Measurements from ENCODE around the gene PML. TPM values are rescaled to one million over a fixed set of nuclear protein-coding genes. Genes with fewer than 3 reads are reported as not detected.

The PML gene
- total and polyA plus RNA-seq, 9 of the 15 experiments (the other 6 are each of a cell fraction or from before 2014, with no cell fraction given) = 5.0 to 50.7 (median 10.1) TPM

GRCh38 chr15:74044267-74045110 is 50.0 kb downstream of the PML start:
- BruUV-seq (replicated peaks) = no TSS peak
- FAIRE-seq (no peak), DNase-seq (ENCODE audit: extremely low read depth in 1 of 4, low spot score in 3 of 4) (peak in 1 of 4 experiments; percentile 3), ATAC-seq (peak; percentile 21; the same call in 1 of the 3 replicates)
- Histone ChIP-seq H3K9me3 (replicated peaks; ENCODE audit: control insufficient read depth, insufficient read depth, low read depth, low read length) (no peaks in the 10 kb centered on the region), H3K9ac (ENCODE audit: insufficient read depth in 1 of 2, low read depth in 2 of 2, low read length in 2 of 2) (no peak overlapping the region), H3K27ac (ENCODE audit: extremely low read depth, low read depth, low read length) (no peak overlapping the region), H3K4me1 (replicated peaks in 1 of 2; ENCODE audit: control insufficient read depth in 2 of 2, insufficient read depth in 2 of 2, low read length in 2 of 2) (peaks cover 0 to 9% of the 10 kb centered on the region in 2 experiments; a peak in 3 of 5 replicates), H3K27me3 (ENCODE audit: control insufficient read depth in 2 of 2, insufficient read depth in 2 of 2, low read length in 2 of 2) (peaks cover 0 to 29% of the 10 kb centered on the region in 2 experiments; a peak in 3 of 5 replicates), H4K20me1 (replicated peaks; ENCODE audit: control insufficient read depth, insufficient read depth, low read length) (peaks cover 21% of the 10 kb centered on the region), H3K79me2 (ENCODE audit: control insufficient read depth, insufficient read depth, low read length) (no peaks in the 10 kb centered on the region), H3K36me3 (ENCODE audit: control insufficient read depth, insufficient read depth, low read length) (no peaks in the 10 kb centered on the region), H3K9me1 (ENCODE audit: control insufficient read depth, insufficient read depth, low read length) (no peaks in the 10 kb centered on the region), H2AFZ (ENCODE audit: low read depth, low read length) (no peak overlapping the region), H3K4me3 (no peak overlapping the region), H3K4me2 (ENCODE audit: insufficient read depth, low read length) (no peak overlapping the region)
- POLR2A ChIA-PET = interaction anchor here (1.2 kb wide), 1 partner anchor 10 kb away, joined by 4 read pairs; no protein-coding TSS in a partner anchor
- in situ Hi-C loops (cut with MboI) (no loop called here), intact Hi-C loops (cut with micrococcal nuclease) (no loop called here)
- CTCF ChIA-PET (ENCODE audit: low intra/inter-chr PET ratio) = no interaction called here
- TF ChIP-seq PTBP1 (IDR thresholded peaks at IDR 0.05; ENCODE audit: low read depth, low read length) = no peak
- TF ChIP-seq STAT5A (IDR thresholded peaks at IDR 0.05; ENCODE audit: borderline replicate concordance, low read length) = no peak
- no peak for TF ChIP-seq ZNF354B (CRISPR knock-in tag; IDR thresholded peaks at IDR 0.05)
- TF ChIP-seq GABPA (tag; conservative IDR thresholded peaks at IDR 0.05; ENCODE audit: low read depth) = no peak
- no peak for TF ChIP-seq ZNF318 (IDR thresholded peaks at IDR 0.05; ENCODE audit: borderline replicate concordance in 1 of 2, low read depth in 1 of 2)
- 0 out of 2 replicates have a peak, but pooled peaks have one; percentile 3 for TF ChIP-seq SPI1 (IDR thresholded peaks at IDR 0.05; ENCODE audit: borderline replicate concordance, low read depth, low read length)
- WGBS (ENCODE audit: insufficient coverage, low coverage, missing lambda C conversion rate) = 36% methylated on average over 25 of the region's 31 CpGs

All from K562 (cell line).